HG02870 (cell line): ENCODE measurements around the gene PCDHGA9.
"Not testable (repeated sequence)": the region's sequence is repeated elsewhere in the genome, so short reads cannot be mapped to it uniquely, and the experiment has no call there.

Experiments
- ATAC-seq: cut with Tn5 transposase; IDR thresholded peaks from one replicate; pipeline ENCODE4 v1.9.1; 2021; ENCODE audit warnings: mild to moderate bottlenecking, moderate library complexity; ENCODE audit not compliant: unreplicated experiment

The PCDHGA9 gene

GRCh38 chr5:141383345-141383744 lies 19.2 kb upstream of the PCDHGA9 start:
- ATAC-seq: no peak

GRCh38 chr5:141384471-141385267 lies 17.9 kb upstream of the PCDHGA9 start:
- no peak for ATAC-seq

- not testable (repeated sequence) for ATAC-seq
These were observed 14.8 kb upstream of the PCDHGA9 start, which contains the start of gene PCDHGB4 for GRCh38 chr5:141387557-141388311. TSS of gene PCDHGB4 (plus strand) at chr5:141387698. CDS start at chr5:141387885, 187 bp downstream.

GRCh38 chr5:141388661-141389060 lies 13.9 kb upstream of the PCDHGA9 start:
- no peak for ATAC-seq

- no peak for ATAC-seq
These were observed 13.2 kb upstream of the PCDHGA9 start for GRCh38 chr5:141389153-141390042.

DNA sequence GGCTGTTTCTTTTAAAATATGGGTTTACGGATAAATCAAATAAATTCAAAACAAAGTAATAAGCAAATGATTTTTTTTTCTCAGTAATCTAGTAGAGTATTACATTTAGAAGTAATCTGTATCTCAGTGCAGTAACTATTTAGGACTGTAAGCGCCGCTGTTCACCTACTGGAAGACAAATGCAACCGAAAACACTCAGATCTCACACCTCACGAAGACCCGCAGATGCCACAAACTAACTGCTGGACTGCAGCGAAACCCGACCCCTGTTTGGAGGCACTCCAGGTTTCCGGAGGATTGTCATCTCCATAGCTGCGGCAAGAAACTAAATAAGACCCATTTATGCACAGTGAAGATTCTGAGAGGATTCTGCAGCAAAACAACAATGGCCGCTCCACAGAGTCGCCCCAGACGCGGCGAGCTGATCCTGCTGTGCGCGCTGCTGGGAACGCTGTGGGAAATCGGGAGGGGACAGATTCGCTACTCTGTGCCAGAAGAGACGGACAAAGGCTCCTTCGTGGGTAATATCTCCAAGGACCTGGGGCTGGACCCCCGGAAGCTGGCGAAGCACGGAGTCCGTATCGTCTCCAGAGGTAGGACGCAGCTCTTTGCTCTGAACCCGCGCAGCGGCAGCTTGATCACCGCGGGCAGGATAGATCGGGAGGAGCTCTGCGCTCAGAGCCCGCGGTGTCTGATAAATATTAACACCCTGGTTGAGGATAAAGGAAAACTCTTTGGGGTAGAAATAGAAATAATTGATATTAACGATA lies 10.0 kb upstream of the PCDHGA9 start, which contains the start of gene PCDHGA8:
Gene PCDHGA8, plus strand, starts transcription at position 205 of the 770 bp plus-strand sequence. Its CDS starts 181 bp downstream, at position 386.
- ATAC-seq: no peak

GRCh38 chr5:141393267-141393666 lies 9.3 kb upstream of the PCDHGA9 start:
- ATAC-seq: no peak

- not testable (repeated sequence) for ATAC-seq
These were observed 8.0 kb upstream of the PCDHGA9 start for GRCh38 chr5:141394401-141395187.

DNA sequence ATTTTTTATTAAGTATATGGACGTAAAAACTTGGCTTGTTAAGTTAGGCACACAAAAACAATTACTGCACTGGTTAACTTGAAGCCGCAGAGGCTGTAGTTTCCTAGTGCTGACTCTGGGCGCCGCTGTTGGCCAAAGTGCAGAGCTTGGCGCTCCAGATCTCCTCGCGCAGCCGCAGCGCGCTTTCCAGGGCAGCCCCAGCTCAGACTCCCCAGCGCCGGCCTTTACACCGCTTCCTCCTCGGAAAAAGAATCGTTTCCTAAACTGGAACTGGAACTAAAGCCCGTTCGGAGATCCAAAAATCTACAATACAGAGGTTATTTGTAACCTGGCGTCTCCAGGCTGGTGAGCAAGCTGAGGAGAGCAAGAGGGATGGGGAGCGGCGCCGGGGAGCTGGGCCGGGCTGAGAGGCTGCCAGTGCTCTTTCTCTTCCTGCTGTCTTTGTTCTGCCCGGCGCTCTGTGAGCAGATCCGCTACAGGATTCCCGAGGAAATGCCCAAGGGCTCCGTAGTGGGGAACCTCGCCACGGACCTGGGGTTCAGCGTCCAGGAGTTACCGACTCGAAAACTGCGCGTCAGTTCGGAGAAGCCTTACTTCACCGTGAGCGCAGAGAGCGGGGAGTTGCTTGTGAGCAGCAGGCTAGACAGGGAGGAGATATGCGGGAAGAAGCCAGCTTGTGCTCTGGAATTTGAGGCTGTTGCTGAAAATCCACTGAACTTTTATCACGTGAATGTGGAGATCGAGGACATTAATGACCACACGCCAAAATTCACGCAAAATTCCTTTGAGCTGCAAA lies 4.6 kb upstream of the PCDHGA9 start, which contains the start of gene PCDHGB5:
Gene PCDHGB5, plus strand, starts transcription at position 192 of the 796 bp plus-strand sequence. Its CDS starts 181 bp downstream, at position 373.
- peak; percentile 84 for ATAC-seq

DNA sequence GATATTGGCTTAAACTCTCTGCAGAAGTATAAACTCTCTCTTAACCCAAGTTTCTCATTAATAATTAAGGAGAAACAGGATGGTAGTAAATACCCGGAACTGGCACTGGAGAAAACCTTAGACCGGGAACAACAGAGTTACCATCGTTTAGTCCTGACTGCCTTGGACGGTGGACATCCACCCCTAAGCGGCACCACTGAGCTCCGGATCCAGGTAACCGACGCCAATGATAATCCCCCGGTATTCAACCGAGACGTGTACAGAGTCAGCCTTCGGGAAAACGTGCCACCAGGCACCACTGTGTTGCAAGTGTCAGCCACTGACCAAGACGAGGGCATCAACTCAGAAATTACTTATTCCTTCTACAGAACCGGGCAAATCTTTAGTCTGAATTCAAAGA lies 4.0 kb upstream of the PCDHGA9 start:
- no peak for ATAC-seq

DNA sequence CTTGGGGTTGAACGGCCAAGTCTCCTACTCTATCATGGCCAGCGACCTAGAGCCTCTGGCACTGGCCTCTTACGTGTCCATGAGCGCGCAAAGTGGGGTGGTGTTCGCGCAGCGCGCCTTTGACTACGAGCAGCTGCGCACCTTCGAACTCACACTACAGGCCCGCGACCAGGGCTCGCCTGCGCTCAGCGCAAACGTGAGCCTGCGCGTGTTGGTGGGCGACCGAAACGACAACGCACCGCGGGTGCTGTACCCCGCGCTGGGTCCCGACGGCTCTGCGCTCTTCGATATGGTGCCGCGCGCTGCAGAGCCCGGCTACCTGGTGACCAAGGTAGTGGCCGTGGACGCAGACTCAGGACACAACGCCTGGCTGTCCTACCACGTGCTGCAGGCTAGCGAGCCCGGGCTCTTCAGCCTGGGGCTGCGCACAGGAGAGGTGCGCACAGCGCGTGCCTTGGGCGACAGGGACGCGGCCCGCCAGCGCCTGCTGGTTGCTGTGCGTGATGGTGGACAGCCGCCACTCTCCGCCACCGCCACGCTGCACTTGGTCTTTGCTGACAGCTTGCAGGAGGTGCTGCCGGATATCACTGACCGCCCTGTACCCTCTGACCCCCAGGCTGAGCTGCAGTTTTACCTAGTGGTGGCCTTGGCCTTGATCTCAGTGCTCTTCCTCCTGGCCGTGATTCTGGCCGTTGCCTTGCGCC lies 2.9 kb upstream of the PCDHGA9 start:
- no peak for ATAC-seq

DNA sequence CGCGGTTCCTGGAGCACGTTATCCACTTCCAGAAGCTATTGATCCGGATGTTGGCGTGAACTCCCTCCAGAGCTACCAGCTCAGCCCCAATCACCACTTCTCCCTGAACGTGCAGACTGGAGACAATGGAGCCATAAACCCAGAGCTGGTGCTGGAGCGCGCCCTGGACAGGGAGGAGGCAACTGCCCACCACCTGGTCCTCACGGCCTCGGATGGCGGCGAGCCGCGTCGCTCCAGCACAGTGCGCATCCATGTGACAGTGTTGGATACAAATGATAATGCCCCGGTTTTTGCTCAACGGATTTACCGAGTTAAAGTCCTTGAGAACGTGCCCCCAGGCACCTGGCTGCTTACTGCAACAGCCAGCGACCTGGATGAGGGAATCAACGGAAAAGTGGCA lies 809 bp downstream of the PCDHGA9 start:
- no peak for ATAC-seq

DNA sequence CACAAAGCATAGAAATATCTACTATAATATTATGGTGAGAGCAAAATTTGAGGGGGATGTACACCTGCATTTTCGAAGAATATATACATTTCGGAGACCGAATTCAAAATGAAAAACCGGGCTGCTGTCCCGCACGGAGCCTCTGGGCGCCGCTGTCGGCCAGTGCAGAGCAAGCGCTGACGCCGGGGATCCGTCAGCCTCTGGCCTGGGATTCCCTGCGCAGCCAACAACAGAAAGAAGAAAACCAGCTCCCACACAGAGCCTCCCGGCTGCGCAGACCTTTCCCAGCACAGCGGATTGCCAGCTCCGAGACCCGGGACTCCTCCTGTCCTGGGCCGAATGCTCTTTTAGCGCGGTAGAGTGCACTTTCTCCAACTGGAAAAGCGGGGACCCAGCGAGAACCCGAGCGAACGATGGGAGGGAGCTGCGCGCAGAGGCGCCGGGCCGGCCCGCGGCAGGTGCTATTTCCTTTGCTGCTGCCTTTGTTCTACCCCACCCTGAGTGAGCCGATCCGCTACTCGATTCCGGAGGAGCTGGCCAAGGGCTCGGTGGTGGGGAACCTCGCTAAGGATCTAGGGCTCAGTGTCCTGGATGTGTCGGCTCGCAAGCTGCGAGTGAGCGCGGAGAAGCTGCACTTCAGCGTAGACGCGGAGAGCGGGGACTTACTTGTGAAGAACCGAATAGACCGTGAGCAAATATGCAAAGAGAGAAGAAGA lies 5.4 kb downstream of the PCDHGA9 start, which contains the start of gene PCDHGB6:
Gene PCDHGB6, plus strand, starts transcription at position 232 of the 716 bp plus-strand sequence. Its CDS starts 182 bp downstream, at position 414.
- peak; percentile 69 for ATAC-seq

GRCh38 chr5:141409598-141410306 lies 7.2 kb downstream of the PCDHGA9 start:
- no peak for ATAC-seq

GRCh38 chr5:141411575-141411974 lies 9.0 kb downstream of the PCDHGA9 start:
- ATAC-seq: no peak

GRCh38 chr5:141412854-141413539 lies 10.4 kb downstream of the PCDHGA9 start, which contains the start of gene PCDHGA10:
TSS of gene PCDHGA10 (plus strand) at chr5:141412987. CDS start at chr5:141413176, 189 bp downstream.
- peak; percentile 82 for ATAC-seq
